ENCODE results near the gene TUBA4A. TPM values are rescaled to one million over a fixed set of nuclear protein-coding genes. Genes with fewer than 3 reads are reported as not detected.

TUBA4A gene
- total and polyA plus RNA-seq, 10 of the 15 experiments (the other 5 are each of a cell fraction or from before 2014, with no cell fraction given): 58.2 to 325 (median 134) TPM

GRCh38 chr2:219266886-219267285, 13.2 kb upstream of the TUBA4A start:
- in situ Hi-C loops (cut with MboI): no loop called here
- ATAC-seq (no peak), FAIRE-seq (no peak), DNase-seq (ENCODE audit: low read depth, low spot score) (no peak)
- POLR2A ChIA-PET: interaction anchor here (0.6 kb wide), 1 partner anchor 12 kb away, joined by 3 read pairs; the partner anchor contains the start of gene DNAJB2
- CTCF ChIA-PET: interaction anchor here (1.6 to 2.1 kb wide), 2 partner anchors 10 to 28 kb away, joined by 6 to 9 read pairs; no protein-coding TSS in a partner anchor
- H3K9me3 ChIP-seq (replicated peaks; ENCODE audit: control insufficient read depth, insufficient read depth, low read length): no peaks in the 10 kb centered on the region
- SMC1A ChIA-PET (ENCODE audit: uncharacterized antibody, unreplicated experiment): interaction anchor here (2.1 kb wide), 1 partner anchor 11 kb away, joined by 5 read pairs; no protein-coding TSS in a partner anchor
- no peak overlapping the region for H3K4me3 ChIP-seq
- H3K4me2 ChIP-seq (ENCODE audit: control insufficient read depth, insufficient read depth): no peak overlapping the region
- RAD21 ChIA-PET (ENCODE audit: unreplicated experiment): interaction anchor here (0.8 kb wide), 1 partner anchor 10 kb away, joined by 5 read pairs; no protein-coding TSS in a partner anchor
- no TSS peak for BruUV-seq (replicated peaks)
- no peaks in the 10 kb centered on the region for H3K27me3 ChIP-seq (replicated peaks in 1 of 2; ENCODE audit: control insufficient read depth in 2 of 2, insufficient read depth in 2 of 2, low read length in 1 of 2)
- intact Hi-C loops (cut with micrococcal nuclease; ENCODE audit: unreplicated experiment): no loop called here
- no peaks in the 10 kb centered on the region for H3K36me3 ChIP-seq (ENCODE audit: control insufficient read depth in 2 of 2, insufficient read depth in 2 of 2, low read length in 1 of 2)
- H3K9ac ChIP-seq (ENCODE audit: control insufficient read depth, insufficient read depth, low read length): no peak overlapping the region
- H3K79me2 ChIP-seq (ENCODE audit: control insufficient read depth, insufficient read depth, low read length): no peaks in the 10 kb centered on the region
- no peak overlapping the region for H3K27ac ChIP-seq (ENCODE audit: control insufficient read depth, insufficient read depth)
- 0% methylated on average over 1 of the region's 1 CpG for whole genome bisulfite sequencing (ENCODE audit: insufficient coverage, insufficient replicate concordance, low lambda C conversion rate, missing lambda C conversion rate)
- no peaks in the 10 kb centered on the region for H4K20me1 ChIP-seq (ENCODE audit: control insufficient read depth, insufficient read depth)
- no peaks in the 10 kb centered on the region for H3K4me1 ChIP-seq (ENCODE audit: control insufficient read depth, insufficient read depth, low read length)
- H2AFZ ChIP-seq (ENCODE audit: control insufficient read depth, low read depth, low read length): no peak overlapping the region
- no peak for TF ChIP-seq NFYA (IDR thresholded peaks at IDR 0.05; ENCODE audit: borderline replicate concordance, low read depth, low read length)
- TF ChIP-seq POLR2AphosphoS2 (IDR thresholded peaks at IDR 0.05; ENCODE audit: low read depth, low read length): no peak
- TF ChIP-seq E2F8 (IDR thresholded peaks at IDR 0.05; ENCODE audit: low read depth, partially characterized antibody): no peak
- no peak for TF ChIP-seq ZBTB40 (IDR thresholded peaks at IDR 0.05; ENCODE audit: borderline replicate concordance)
- TF ChIP-seq CHD2 (IDR thresholded peaks at IDR 0.05; ENCODE audit: borderline replicate concordance, low read depth, low read length): no peak
- TF ChIP-seq IRF4 (IDR thresholded peaks at IDR 0.05; ENCODE audit: low read depth, low read length): no peak
- TF ChIP-seq SIN3A (IDR thresholded peaks at IDR 0.05; ENCODE audit: low read depth, low read length): no peak
- no peak for TF ChIP-seq BHLHE40 (IDR thresholded peaks at IDR 0.05; ENCODE audit: borderline replicate concordance in 1 of 2, low read depth in 2 of 2, low read length in 1 of 2)
- TF ChIP-seq ZBTB11 (CRISPR knock-in tag; IDR thresholded peaks at IDR 0.05): no peak

All from GM12878 (cell line).